Astrocyte of the spinal cord (primary cell): ENCODE measurements around the gene MBOAT7.
"Not testable (repeated sequence)": the region's sequence is repeated elsewhere in the genome, so short reads cannot be mapped to it uniquely, and the experiment has no call there.

Experiments
- DNase-seq: peaks from one replicate; pipeline ENCODE4 v3.0.0; 2011; ENCODE audit warnings: low read depth, low spot score
- H3K4me3 ChIP-seq: 2 replicates; pipeline ENCODE4 v1.5.1; 2011; ENCODE audit warnings: low read depth, mild to moderate bottlenecking, low read length, moderate library complexity
- in situ Hi-C: cut with HindIII; loops from 2 replicates; pipeline ENCODE4 v1.10.0; 2017; ENCODE audit warnings: low sequenced_read_pairs
- TF ChIP-seq, protein P1 (sequence below): IDR thresholded peaks from 2 replicates; pipeline ENCODE4 v1.5.1; 2012; ENCODE audit warnings: low read depth, mild to moderate bottlenecking, low read length, inconsistent platforms

The MBOAT7 gene

DNA sequence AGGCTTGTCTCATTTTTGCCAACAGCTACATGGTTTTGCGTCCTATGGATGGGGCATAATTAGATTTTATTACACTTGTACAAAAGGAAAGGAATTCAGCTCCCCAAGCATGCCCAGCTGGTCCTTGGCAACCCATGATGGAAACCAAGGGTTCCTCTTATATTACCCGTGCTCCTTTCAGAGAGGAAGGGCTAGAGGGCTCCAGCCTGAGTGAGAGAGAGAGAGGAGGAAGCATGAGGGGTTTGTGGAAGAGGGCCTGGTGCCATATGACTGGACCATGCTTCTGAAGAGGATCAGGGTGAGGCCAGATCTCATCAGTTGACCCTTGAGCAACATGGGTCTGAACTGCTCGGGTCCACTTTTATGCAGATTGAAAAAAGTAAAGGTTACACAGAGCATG, 7.7 kb upstream of the MBOAT7 start:
- in situ Hi-C loops: no loop called here
- TF ChIP-seq, protein P1, sequence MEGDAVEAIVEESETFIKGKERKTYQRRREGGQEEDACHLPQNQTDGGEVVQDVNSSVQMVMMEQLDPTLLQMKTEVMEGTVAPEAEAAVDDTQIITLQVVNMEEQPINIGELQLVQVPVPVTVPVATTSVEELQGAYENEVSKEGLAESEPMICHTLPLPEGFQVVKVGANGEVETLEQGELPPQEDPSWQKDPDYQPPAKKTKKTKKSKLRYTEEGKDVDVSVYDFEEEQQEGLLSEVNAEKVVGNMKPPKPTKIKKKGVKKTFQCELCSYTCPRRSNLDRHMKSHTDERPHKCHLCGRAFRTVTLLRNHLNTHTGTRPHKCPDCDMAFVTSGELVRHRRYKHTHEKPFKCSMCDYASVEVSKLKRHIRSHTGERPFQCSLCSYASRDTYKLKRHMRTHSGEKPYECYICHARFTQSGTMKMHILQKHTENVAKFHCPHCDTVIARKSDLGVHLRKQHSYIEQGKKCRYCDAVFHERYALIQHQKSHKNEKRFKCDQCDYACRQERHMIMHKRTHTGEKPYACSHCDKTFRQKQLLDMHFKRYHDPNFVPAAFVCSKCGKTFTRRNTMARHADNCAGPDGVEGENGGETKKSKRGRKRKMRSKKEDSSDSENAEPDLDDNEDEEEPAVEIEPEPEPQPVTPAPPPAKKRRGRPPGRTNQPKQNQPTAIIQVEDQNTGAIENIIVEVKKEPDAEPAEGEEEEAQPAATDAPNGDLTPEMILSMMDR: no peak
- no peak overlapping the region for H3K4me3 ChIP-seq
- DNase-seq: no peak

DNA sequence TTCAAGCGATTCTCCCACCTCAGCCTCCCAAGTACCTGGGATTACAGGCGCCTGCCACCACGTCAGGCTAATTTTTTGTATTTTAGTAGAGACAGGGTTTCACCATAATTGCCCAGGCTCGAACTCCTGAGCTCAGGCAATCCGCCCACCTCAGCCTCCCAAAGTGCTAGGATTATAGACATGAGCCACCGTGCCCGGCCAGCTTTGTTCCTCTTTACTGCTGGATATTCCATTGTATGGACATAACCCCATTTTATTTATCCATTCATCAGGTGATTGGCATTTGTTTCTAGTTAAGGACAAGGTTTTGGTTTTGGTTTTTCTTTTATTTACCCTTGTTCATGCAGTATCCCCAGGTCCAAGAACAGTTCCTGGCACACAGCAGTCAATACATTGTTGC, 7.2 kb upstream of the MBOAT7 start:
- DNase-seq: no peak
- TF ChIP-seq, protein P1: no peak
- H3K4me3 ChIP-seq: no peak overlapping the region
- in situ Hi-C loops: no loop called here

DNA sequence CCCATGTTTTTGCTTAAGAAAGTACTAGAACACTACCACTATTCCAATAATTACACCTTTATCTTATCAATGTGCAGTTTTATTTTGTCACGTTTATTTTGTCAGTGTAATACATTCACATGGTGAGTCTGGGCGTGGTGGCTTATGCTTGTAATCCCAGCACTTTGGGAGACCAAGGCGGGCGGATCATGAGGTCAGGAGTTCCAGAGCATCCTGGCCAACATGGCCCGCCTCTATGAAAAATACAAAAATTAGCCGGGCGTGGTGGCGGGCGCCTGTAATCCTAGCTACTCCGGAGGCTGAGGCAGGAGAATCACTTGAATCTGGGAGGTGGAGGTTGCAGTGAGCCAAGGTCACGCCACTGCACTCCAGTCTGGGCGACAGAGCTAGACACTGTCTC, 5.1 kb upstream of the MBOAT7 start:
- H3K4me3 ChIP-seq, DNase-seq, in situ Hi-C loops: not testable (repeated sequence)

DNA sequence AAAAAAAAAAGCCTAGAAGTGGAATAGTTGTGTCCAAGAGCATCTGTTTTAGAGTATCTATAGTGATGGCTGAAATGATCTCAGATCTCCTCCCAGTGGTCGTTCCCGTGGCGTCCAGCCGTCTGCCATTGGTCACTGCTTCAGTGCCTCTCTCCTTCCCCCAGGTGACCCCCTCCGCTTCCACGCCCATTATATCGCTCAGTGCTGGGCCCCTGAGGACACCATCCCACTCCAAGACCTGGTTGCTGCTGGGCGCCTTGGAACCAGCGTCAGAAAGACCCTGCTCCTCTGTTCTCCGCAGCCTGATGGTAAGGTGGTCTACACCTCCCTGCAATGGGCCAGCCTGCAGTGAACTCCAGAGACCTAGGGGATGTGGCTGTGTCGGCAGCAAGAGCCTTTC, 3.6 kb upstream of the MBOAT7 start:
- H3K4me3 ChIP-seq: no peak overlapping the region
- no peak for DNase-seq
- in situ Hi-C loops: no loop called here
- TF ChIP-seq, protein P1: no peak

DNA sequence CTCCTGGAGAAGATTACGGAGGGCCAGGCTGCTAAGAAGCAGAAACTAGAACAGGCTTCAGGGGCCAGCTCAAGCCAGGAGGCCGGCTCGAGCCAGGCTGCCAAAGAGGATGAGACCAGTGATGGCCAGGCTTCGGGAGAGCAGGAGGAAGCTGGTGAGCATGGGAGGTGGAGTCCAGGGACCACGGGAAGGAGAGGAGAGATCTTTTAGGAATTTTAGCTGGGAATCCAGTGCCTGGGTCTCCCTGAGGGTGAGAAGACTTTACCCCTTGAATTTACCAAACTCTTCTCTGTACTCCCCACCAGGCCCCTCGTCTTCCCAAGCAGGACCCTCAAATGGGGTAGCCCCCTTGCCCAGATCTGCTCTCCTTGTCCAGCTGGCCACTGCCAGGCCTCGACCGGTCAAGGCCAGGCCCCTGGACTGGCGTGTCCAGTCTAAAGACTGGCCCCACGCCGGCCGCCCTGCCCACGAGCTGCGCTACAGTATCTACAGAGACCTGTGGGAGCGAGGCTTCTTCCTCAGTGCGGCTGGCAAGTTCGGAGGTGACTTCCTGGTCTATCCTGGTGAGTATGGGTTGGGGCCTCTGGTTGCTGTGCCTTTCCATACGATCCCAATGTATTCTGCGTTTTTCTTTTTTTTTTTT, 2.6 kb upstream of the MBOAT7 start:
- in situ Hi-C loops: no loop called here

DNA sequence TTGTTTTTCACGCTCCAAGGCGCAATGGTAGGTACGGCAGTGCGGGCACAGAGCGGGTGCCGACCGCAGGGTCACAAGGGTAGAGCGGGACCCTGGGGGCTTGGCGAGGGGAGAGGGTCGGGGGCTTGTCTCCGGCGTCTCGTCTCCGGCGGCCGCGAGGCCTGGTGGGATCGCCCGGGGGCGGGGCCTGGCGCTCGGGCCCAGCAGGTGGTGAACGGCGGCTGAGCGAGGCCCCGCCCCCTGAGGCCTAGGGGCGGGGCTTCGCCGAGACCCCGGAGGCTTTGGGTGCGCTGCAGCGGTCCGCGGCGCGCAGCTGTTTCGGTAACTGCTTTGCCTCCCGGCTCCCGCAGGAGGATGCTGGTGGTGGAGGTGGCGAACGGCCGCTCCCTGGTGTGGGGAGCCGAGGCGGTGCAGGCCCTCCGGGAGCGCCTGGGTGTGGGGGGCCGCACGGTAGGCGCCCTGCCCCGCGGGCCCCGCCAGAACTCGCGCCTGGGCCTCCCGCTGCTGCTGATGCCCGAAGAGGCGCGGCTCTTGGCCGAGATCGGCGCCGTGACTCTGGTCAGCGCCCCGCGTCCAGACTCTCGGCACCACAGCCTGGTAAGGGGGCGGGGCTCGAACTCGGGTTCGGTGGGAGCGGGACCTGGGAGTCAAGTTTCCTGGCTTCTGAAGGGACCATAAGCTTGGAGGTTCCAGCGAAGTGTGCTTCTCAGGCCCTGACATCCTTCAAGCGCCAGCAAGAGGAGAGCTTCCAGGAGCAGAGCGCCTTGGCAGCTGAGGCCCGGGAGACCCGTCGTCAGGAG, 1.8 kb upstream of the MBOAT7 start, which contains the start of gene TSEN34:
TSEN34 (plus strand) TSS at position 298 of the 800 bp plus-strand sequence; CDS start at position 355, 57 bp downstream.
- peak; percentile 52 for DNase-seq
- in situ Hi-C loops: no loop called here
- TF ChIP-seq, protein P1: no peak

More for the DNA sequence above, 2.6 kb upstream of the MBOAT7 start:
- TF ChIP-seq, protein P1: no peak
- peak overlapping the region; percentile 80 for H3K4me3 ChIP-seq
- DNase-seq: no peak

DNA sequence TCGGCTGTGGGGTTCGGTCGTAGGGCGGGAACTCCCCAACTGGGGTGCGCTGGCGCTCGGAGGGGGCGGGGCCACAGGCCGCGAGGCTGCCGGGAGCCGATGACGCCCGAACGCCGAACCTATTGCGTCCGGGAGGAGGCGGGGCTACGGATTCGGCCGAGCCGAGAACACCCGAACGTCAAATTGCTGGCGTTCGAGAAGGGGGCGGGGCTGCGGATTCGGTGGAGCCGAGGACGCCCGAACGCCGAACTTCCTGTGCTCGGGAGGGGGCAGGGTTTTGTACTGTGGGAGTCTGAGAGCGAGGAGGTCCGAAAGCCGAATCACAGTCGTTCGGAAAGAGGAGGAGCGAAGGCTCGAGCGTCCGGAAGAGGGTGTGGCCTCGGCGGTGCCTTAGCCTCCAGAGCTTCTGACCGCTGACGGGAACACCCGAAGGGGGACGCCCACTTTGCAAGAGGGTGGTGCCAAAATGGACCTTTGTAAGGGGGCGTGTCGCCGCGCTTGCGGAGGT, 1.2 kb upstream of the MBOAT7 start:
- peak overlapping the region; percentile 80 for H3K4me3 ChIP-seq
- peak; percentile 100 for DNase-seq
- in situ Hi-C loops: no loop called here
- TF ChIP-seq, protein P1: no peak

More for the DNA sequence above, 1.8 kb upstream of the MBOAT7 start, which contains the start of gene TSEN34:
- peak within 1 kb of the TSS; percentile 80 for H3K4me3 ChIP-seq
